HL-60 (cell line): ENCODE data around the gene USP53.

Experiments
- POLR2AphosphoS5 ChIP-seq: IDR thresholded peaks from 2 replicates; pipeline ENCODE4 v1.6.1; 2012; ENCODE audit warnings: low read depth
- TF ChIP-seq, protein P1 (sequence below): IDR thresholded peaks from one replicate; pipeline ENCODE4 v1.5.1; 2011; ENCODE audit warnings: low read length, control low read depth, inconsistent platforms; ENCODE audit not compliant: insufficient read depth
- TF ChIP-seq, protein P2 (sequence below): IDR thresholded peaks from 2 replicates; pipeline ENCODE4 v1.6.1; 2012; ENCODE audit warnings: low read depth; ENCODE audit not compliant: insufficient replicate concordance

DNA sequence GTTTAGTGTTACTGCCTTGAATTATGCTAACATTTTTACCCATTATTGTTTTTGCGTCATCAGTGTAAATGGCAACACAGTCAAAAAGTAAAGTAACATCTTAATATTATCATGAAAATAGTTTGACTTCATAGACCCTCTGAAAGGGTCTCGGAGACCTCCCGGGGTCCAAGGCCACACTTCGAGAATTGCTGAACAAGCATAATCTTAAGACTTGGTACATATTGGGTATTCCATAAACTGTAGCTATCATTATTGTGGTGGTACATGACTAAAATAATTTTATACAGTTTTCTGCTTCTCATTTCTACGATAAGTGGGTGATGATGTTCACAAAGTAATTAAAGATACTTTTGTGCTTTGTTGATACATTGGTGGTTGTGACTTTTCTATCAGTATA is 76.8 kb downstream of the USP53 start:
- TF ChIP-seq, protein P1, sequence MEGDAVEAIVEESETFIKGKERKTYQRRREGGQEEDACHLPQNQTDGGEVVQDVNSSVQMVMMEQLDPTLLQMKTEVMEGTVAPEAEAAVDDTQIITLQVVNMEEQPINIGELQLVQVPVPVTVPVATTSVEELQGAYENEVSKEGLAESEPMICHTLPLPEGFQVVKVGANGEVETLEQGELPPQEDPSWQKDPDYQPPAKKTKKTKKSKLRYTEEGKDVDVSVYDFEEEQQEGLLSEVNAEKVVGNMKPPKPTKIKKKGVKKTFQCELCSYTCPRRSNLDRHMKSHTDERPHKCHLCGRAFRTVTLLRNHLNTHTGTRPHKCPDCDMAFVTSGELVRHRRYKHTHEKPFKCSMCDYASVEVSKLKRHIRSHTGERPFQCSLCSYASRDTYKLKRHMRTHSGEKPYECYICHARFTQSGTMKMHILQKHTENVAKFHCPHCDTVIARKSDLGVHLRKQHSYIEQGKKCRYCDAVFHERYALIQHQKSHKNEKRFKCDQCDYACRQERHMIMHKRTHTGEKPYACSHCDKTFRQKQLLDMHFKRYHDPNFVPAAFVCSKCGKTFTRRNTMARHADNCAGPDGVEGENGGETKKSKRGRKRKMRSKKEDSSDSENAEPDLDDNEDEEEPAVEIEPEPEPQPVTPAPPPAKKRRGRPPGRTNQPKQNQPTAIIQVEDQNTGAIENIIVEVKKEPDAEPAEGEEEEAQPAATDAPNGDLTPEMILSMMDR: no peak
- TF ChIP-seq POLR2AphosphoS5: no peak
- TF ChIP-seq, protein P2, sequence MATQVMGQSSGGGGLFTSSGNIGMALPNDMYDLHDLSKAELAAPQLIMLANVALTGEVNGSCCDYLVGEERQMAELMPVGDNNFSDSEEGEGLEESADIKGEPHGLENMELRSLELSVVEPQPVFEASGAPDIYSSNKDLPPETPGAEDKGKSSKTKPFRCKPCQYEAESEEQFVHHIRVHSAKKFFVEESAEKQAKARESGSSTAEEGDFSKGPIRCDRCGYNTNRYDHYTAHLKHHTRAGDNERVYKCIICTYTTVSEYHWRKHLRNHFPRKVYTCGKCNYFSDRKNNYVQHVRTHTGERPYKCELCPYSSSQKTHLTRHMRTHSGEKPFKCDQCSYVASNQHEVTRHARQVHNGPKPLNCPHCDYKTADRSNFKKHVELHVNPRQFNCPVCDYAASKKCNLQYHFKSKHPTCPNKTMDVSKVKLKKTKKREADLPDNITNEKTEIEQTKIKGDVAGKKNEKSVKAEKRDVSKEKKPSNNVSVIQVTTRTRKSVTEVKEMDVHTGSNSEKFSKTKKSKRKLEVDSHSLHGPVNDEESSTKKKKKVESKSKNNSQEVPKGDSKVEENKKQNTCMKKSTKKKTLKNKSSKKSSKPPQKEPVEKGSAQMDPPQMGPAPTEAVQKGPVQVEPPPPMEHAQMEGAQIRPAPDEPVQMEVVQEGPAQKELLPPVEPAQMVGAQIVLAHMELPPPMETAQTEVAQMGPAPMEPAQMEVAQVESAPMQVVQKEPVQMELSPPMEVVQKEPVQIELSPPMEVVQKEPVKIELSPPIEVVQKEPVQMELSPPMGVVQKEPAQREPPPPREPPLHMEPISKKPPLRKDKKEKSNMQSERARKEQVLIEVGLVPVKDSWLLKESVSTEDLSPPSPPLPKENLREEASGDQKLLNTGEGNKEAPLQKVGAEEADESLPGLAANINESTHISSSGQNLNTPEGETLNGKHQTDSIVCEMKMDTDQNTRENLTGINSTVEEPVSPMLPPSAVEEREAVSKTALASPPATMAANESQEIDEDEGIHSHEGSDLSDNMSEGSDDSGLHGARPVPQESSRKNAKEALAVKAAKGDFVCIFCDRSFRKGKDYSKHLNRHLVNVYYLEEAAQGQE: no peak
